Left ventricle myocardium inferior (tissue), 1 donor: Measurements from ENCODE around the gene FAM118A. TPM values are rescaled to one million over a fixed set of nuclear protein-coding genes. Genes with fewer than 3 reads are reported as not detected.

ENCODE experiments used
- DNase-seq: peaks from one replicate; pipeline ENCODE4 v3.0.0-alpha.2; 2020
- H3K27ac ChIP-seq: fragments of 200-600 bp; replicated peaks from 2 replicates; pipeline ENCODE4 v1.8.0; 2021
- H3K27me3 ChIP-seq: fragments of 200-600 bp; 2 replicates; pipeline ENCODE4 v1.8.0; 2021; ENCODE audit warnings: low read depth
- H3K36me3 ChIP-seq: fragments of 200-600 bp; 2 replicates; pipeline ENCODE4 v1.8.0; 2021
- H3K4me1 ChIP-seq: fragments of 200-600 bp; 2 replicates; pipeline ENCODE4 v1.8.0; 2021
- H3K4me3 ChIP-seq: fragments of 200-600 bp; 2 replicates; pipeline ENCODE4 v1.8.0; 2021; ENCODE audit warnings: mild to moderate bottlenecking, moderate library complexity
- H3K9me3 ChIP-seq: fragments of 200-600 bp; replicated peaks from 2 replicates; pipeline ENCODE4 v1.8.0; 2021
- intact Hi-C: fragments of 100-400 bp; cut with micrococcal nuclease; formaldehyde crosslinking; loops from one replicate; pipeline ENCODE4 v1.11.0; 2022
- total RNA-seq: library from RNA; stranded (reverse); fragmentation: NEBNext Ultra II Directional; extraction: Animal tissue kit (Norgen Biotek cat#: 25700); gene quantifications from one replicate; pipeline ENCODE4 v1.2.1, GENCODE V29; 2021
- TF ChIP-seq, protein P1 (sequence below): fragments of 200-600 bp; IDR thresholded peaks from 2 replicates; pipeline ENCODE4 v1.8.0; 2021; ENCODE audit warnings: antibody characterized with exemption, mild to moderate bottlenecking, borderline replicate concordance
- donor health status: DM: no; HTN: yes; CAD: no; lungs with severe emphysema.

The FAM118A gene
- total RNA-seq, 1 donor from 2014 or later: 14.1 TPM

DNA sequence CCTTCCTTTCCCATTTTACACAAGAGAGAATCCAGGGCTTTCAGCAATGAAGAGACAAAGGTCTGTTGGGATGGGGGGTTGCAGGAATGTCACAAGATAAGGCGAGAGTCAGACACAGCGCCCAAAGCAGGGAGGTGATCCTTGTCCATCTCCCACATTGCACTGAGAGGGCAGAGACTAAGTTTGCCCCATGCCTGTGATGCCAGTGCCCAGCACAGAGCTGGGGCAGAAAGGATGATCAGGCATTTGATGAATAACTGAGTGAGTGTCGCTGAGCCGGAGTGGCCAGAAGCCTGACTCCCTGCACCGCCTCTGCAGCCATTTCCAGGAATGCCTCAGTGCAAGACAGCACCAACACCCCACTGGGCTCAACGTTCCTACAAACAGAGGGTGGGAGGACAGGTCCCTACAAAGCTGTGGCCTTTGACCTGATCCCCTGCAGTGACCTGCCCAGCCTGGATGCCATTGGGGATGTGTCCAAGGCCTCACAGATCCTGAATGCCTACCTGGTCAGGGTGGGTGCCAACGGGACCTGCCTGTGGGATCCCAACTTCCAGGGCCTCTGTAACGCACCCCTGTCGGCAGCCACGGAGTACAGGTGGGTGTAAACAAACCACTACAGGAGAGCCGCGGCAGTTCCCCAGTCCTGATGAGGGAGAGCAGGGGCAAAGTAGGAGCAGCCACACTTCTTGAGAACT lies 22.7 kb upstream of the FAM118A start:
- no peak for DNase-seq
- TF ChIP-seq, protein P1, sequence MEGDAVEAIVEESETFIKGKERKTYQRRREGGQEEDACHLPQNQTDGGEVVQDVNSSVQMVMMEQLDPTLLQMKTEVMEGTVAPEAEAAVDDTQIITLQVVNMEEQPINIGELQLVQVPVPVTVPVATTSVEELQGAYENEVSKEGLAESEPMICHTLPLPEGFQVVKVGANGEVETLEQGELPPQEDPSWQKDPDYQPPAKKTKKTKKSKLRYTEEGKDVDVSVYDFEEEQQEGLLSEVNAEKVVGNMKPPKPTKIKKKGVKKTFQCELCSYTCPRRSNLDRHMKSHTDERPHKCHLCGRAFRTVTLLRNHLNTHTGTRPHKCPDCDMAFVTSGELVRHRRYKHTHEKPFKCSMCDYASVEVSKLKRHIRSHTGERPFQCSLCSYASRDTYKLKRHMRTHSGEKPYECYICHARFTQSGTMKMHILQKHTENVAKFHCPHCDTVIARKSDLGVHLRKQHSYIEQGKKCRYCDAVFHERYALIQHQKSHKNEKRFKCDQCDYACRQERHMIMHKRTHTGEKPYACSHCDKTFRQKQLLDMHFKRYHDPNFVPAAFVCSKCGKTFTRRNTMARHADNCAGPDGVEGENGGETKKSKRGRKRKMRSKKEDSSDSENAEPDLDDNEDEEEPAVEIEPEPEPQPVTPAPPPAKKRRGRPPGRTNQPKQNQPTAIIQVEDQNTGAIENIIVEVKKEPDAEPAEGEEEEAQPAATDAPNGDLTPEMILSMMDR: no peak

DNA sequence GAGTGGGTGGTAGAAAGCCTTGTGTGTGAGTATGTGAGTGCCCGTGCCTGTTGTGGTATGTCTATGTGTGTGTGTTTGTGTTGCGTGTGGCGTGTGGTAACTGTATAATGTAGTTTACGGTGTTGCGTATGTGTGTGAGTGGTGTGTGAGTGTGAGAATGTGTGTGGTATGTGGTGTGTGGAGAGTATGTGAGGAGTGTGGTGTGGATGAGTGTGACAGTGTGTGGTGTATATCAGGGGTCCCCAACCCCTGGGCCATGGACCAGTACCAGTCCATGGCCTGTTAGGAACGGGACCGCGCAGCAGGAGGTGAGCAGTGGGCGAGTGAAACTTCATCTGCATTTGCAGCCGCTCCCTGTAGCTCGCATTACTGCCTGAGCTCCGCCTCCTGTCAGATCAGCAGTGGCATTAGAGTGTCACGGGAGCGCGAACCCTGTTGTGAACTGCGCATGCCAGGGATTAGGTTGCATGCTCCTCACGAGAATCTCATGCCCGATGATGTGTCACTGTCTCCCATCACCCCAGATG lies 19.3 kb upstream of the FAM118A start:
- DNase-seq: no peak
- no peaks in the 10 kb centered on the region for H3K4me1 ChIP-seq
- H3K27me3 ChIP-seq: peaks cover 11% of the 10 kb centered on the region
- TF ChIP-seq, protein P1: no peak
- H3K27ac ChIP-seq: no peak overlapping the region
- H3K9me3 ChIP-seq: no peaks in the 10 kb centered on the region
- no peaks in the 10 kb centered on the region for H3K36me3 ChIP-seq
- intact Hi-C loops: no loop called here
- peak overlapping the region; percentile 17 for H3K4me3 ChIP-seq

More for the DNA sequence above, 22.7 kb upstream of the FAM118A start:
- H3K4me1 ChIP-seq: peaks cover 12% of the 10 kb centered on the region
- no peaks in the 10 kb centered on the region for H3K9me3 ChIP-seq
- no peak overlapping the region for H3K4me3 ChIP-seq
- no peaks in the 10 kb centered on the region for H3K36me3 ChIP-seq
- no peak overlapping the region for H3K27ac ChIP-seq
- peaks cover 24% of the 10 kb centered on the region for H3K27me3 ChIP-seq
- intact Hi-C loops: loop anchor here (10.0 kb wide), 1 partner anchor 268 kb away; no protein-coding TSS in a partner anchor

DNA sequence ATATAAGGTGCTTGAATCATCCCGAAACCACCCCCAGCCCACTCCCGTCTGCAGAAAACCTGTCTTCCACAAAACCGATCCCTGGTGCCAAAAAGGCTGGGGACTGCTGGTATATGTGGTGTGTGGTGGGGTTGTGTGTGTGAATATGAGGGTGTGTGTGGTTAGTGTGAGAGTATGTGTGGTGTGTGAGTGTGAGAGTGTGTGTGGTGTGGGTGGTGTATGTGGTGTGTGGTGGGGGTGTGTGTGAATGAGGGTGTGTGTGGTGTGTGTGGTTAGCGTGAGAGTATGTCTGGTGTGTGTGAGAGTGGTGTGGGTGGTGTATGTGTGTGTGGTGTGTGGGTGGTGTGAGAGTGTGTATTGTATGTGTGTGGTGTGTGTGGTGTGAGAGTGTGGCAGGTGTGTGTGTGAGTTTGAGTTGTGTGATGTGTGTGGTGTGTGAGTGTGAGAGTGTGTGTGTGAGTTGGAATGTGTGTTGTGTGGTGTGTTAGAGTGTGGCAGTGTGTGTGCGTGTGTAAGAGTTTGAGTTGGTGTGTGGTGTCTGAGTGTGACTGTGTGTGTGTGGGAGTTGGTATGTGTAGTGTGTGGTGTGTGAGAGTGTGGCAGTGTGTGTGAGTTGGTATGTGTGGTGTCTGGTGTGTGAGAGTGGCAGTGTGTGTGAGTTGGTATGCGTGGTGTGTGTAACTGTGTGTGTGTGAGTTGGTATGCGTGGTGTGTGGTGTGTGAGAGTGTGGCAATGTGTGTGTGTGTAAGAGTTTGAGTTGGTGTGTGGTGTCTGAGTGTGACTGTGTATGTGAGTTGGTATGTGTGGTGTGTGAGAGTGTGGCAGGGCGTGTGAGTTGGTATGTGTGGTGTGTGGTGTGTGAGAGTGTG lies 18.4 kb upstream of the FAM118A start:
- no peak overlapping the region for H3K27ac ChIP-seq
- H3K4me1 ChIP-seq: no peaks in the 10 kb centered on the region
- H3K4me3 ChIP-seq: no peak overlapping the region
- H3K9me3 ChIP-seq: no peaks in the 10 kb centered on the region
- TF ChIP-seq, protein P1: no peak
- DNase-seq: no peak
- no peaks in the 10 kb centered on the region for H3K36me3 ChIP-seq
- intact Hi-C loops: no loop called here
- H3K27me3 ChIP-seq: peaks cover 11% of the 10 kb centered on the region

DNA sequence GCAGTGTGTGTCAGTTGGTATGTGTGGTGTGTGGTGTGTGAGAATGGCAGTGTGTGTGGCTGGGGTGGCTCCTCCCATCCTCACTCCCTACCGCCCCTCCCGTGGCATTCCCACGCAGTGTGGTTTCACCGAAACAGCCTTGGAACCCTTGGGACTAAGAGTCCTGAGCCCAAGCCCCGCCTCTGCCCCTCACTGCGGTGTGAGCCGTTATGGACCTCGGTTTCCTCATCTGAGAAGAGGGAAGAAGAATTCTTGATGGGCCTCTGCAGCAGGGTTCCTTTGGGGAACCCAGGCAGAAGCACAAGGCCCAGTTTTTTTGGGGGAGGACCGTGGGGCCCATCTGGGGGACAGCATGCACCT lies 17.8 kb upstream of the FAM118A start:
- no peak for DNase-seq
- H3K27me3 ChIP-seq: peaks cover 11% of the 10 kb centered on the region
- TF ChIP-seq, protein P1: no peak
- no peaks in the 10 kb centered on the region for H3K36me3 ChIP-seq
- H3K4me3 ChIP-seq: no peak overlapping the region
- no peak overlapping the region for H3K27ac ChIP-seq
- intact Hi-C loops: no loop called here
- no peaks in the 10 kb centered on the region for H3K9me3 ChIP-seq
- no peaks in the 10 kb centered on the region for H3K4me1 ChIP-seq

DNA sequence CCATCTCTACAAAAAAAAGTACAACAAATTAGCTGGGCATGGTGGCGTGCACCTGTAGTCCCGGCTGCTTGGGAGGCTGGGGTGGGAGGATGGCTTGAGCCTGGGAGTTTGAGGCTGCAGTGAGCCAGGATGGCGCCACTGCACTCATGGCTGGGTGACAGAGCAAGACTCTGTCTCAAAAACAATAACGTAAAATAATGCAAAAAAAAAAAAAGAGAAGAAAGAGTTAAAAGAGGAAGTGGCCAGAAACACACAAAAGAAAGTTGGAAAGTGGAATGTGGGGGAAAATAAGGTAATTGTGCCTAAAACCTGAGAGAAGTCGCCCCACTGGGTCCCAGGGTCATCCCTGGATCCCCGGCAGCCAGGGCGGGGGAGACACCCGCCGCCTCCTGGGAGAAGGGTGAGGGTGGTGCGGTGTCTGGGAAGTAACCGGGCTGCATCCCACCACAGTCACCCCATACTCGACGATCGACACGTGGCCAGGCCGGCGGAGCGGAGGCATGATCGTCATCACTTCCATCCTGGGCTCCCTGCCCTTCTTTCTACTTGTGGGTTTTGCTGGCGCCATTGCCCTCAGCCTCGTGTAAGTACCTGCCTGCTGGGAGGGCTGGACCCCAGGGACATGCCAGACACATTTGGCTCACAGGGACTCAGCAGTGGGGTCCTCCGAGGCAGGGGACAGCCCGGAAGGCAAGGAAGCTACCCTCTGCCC lies 16.8 kb upstream of the FAM118A start:
- no peaks in the 10 kb centered on the region for H3K4me1 ChIP-seq
- TF ChIP-seq, protein P1: no peak
- H3K4me3 ChIP-seq: no peak overlapping the region
- DNase-seq: no peak
- H3K27ac ChIP-seq: no peak overlapping the region
- no peaks in the 10 kb centered on the region for H3K36me3 ChIP-seq
- intact Hi-C loops: no loop called here
- no peaks in the 10 kb centered on the region for H3K9me3 ChIP-seq
- H3K27me3 ChIP-seq: peaks cover 11% of the 10 kb centered on the region
